Pons (tissue), 1 donor: ENCODE measurements around the gene DTX2.
A peak's percentile ranks its signal among the peaks of the same experiment; 100 is the strongest.
"Not testable (repeated sequence)": the region's sequence is repeated elsewhere in the genome, so short reads cannot be mapped to it uniquely, and the experiment has no call there.

Source experiments
- DNase-seq: peaks from one replicate; pipeline ENCODE4 v3.0.0-alpha.2; 2016; ENCODE audit warnings: low spot score

Gene DTX2

DNA sequence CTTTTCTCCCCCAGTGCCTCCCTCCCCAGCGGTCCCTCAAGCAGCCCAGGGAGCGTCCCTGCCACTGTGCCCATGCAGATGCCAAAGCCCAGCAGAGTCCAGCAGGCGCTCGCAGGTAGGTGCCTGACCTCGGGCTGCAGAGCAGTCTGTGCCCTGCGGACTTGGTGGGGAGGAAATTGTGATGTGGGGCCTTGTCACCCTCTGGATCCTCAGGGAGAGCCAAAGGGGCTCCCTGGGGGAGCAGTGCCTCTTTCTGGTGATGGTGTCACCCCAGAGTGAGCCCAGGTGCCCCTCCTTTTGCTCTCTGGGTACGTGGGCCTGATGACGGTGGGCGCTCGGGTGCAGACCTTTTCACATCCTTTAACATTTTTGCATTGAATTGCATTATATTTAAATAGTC lies 30.6 kb downstream of the DTX2 start:
- DNase-seq: not testable (repeated sequence)

DNA sequence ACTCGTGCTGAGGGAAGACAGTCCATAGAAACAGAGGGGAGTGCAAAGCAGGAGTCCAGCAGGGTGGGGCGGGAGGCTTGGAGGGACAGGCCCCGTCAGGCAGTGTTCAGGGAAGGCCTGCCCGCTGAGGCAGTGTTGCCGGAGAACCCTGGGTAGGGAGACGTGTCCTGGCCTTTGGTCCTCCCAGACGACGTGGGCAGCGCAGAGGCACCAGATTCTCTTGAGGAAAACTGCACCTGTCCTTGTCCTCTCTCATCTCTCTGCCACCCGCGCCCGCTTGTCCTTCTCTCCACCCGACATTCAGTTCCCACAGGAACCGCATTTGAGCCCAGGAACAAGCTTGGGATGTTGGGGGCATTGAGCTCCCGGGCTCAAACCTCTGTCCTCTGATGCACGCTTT lies 34.2 kb downstream of the DTX2 start:
- DNase-seq: not testable (repeated sequence)

DNA sequence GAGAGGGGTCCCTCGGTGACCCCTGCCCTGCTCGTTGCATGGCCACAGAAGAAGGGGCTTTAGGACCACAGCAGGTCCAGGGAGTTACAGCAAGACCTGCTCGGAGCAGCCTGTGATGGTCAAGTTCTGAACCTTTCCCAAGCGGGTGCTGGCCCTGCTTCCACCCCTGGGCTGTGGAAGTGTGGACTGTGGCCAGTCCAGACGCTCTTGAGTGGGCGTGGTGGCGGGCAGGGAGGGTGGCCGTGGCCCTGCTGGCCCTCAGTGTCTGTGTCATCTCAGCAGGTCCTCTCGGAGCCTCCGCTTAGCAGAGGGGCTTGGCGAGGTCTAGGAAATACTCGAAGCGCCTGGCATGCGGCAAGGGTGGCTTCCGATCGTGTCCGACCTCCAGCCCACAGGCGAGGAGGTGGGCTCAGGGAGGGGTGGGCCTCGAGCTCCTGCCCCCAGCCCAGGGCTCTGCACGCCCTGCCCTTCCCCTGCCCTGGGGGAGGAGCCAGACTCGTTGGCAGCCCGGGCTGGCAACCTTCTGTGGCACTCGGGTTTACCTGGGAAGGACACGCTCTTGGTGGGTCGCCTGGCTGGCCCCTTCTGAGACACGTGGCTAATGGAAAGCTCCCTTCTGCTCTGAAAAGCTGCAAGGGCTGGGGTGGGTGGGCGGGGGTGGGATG lies 36.5 kb downstream of the DTX2 start:
- DNase-seq: not testable (repeated sequence)

DNA sequence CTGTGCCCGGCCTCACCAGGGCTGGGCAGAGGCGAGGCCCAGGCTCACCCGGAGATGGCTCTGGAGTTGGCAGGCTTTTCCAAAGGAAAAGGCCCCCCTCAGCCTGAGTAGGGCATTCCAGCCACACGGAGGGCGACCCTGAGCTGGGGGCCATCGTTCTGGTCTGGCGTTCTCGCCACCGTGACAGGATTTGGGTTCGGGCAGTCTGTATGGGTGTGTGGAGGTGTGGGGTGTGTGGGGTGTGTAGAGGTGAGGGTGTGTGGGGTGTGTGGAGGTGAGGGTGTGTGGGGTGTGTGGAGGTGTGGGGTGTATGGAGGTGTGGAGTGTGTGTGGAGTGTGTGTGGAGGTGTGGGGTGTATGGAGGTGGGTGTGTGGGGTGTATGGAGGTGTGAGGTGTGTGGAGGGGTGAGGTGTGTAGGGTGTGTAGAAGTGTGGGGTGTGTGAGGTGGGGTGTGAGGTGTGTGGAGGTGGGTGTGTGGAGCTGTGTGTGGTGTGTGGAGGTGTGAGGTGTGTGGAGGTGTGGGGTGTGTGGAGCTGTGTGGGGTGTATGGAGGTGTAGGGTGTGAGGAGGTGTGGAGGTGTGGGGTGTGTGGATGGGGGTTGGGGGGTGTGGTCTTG lies 37.2 kb downstream of the DTX2 start:
- DNase-seq: not testable (repeated sequence)

DNA sequence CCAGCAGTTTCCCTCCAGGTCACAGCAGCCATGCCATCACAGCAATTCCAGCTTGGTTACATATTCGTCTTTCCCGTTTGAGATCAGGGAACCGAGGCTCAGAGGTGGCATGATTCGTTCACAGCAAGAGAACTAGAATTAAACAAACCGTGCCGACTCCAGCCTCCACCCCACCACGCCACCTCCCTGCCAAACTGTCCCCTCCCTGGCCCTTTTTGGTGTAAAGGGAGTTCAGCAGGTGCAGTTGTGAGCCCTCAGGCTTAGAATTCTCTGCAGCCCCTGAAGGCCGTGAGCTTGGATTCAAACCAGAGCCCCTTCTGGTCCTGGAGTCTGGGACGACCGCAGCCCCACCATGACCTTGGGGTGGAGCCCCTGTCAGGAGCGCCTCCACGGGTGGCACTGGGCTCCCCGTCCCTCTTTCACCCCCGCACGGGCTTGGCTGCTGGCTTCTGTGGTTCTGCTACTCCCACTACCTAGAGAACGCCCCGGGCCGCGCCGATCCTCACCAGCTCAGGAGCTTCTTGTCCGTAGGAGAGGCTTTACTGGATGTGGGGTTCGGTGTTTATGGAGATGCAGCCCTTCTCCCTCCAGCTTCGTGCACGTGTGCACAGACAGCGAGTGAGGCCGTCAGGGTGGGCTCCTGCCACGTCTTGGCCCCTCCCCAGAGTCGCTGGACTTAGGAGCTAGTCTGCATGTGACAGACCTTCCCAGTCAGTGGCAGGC lies 37.9 kb downstream of the DTX2 start:
- not testable (repeated sequence) for DNase-seq

DNA sequence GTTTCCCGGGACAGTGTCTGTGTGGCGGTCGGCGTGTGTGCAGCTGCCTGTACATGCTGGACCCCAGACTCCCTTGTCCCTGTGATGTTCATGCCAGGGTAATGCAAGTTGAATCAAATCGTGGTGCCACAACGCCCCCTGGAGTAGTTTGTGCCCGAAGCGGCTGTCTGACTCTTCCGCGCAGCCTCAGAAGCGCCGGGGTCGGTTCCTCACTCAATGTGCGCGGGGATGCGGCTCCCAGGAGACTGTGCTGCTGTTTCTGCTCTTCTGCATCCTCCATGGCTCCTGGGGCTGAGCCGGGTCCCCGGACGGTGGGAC lies 38.4 kb downstream of the DTX2 start:
- not testable (repeated sequence) for DNase-seq

DNA sequence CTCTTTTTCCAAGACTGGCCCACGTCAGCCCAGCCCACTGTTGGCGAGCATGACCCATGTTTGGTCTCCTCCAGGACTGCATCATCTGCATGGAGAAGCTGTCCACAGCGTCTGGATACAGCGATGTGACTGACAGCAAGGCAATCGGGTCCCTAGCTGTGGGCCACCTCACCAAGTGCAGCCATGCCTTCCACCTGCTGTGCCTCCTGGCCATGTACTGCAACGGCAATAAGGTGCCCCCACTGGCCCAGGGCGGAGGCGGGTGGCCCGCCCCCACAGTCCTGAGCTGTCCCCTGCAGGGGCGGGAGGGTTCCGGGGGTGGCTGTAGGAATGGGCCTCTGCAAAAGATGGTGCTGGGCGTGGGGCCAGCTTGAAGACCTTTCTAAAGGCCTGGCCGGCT lies 40.7 kb downstream of the DTX2 start:
- not testable (repeated sequence) for DNase-seq

DNA sequence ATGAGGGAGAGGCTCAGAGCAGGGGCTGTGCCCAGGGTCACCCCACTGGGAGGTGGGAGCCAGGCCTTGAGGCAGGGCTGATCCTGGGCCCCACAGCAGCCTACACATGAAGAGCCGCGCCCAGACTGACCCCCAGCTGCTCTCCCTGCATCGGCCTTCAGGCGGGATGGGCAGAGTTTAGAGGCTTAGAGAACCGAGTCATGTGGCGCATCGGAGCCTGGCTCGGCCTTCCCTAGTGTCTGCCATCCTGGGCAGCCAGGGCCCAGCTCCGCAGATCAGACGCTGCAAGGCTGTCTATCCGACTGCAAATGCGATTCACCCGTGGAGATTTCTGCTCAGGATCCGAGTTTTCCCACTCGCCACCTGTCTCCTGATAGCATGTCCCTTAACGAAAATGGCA lies 41.3 kb downstream of the DTX2 start:
- DNase-seq: not testable (repeated sequence)

DNA sequence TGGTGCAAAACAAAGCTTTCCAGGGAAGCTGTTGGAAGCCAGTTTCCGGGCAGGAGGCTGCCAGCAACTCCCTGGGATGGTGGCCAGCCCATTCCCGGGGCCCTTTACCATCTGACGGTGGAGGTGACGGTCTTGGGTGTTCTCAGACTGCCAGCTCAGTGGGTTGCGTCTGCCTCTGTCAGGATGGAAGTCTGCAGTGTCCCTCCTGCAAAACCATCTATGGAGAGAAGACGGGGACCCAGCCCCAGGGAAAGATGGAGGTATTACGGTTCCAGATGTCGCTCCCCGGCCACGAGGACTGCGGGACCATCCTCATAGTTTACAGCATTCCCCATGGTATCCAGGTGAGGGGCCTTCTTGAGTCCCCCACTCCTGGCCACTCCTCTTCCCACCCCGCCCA lies 41.7 kb downstream of the DTX2 start:
- DNase-seq: not testable (repeated sequence)

DNA sequence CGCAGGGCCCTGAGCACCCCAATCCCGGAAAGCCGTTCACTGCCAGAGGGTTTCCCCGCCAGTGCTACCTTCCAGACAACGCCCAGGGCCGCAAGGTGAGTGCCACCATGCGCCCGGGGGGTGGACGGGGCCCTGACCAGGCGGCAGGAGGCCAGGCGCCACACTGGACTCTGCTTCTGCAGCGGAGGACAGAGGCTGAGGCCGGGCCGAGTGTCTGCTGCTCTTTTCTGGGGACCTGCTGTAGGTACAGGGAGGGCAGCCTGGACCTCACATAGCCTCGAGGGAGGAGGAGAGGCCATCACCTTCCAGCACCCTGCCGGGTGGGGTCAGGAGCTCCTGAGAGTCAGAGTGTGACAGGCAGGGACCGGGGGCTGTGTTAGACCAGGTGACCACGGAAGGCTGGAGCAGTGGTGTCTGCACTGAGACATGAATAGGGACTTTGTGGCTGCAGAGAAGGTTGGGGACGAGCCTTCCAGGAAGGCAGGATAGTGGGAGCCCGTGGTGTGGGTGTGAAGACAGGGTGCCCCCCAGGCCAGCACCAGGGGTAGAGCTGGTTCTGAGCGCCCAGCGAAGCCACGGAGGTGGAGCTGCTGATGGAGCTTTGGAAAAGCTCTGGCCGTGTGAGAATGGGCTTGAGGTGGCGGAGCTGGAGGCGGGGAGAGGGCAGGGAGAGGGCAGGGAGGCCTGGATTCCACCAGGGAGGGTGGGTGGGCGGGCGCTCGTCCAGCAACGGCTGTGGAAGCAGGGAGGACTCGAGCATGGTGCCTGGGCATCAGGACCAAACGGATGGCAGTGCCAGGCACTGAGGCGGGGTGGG lies 43.0 kb downstream of the DTX2 start:
- DNase-seq: not testable (repeated sequence)

DNA sequence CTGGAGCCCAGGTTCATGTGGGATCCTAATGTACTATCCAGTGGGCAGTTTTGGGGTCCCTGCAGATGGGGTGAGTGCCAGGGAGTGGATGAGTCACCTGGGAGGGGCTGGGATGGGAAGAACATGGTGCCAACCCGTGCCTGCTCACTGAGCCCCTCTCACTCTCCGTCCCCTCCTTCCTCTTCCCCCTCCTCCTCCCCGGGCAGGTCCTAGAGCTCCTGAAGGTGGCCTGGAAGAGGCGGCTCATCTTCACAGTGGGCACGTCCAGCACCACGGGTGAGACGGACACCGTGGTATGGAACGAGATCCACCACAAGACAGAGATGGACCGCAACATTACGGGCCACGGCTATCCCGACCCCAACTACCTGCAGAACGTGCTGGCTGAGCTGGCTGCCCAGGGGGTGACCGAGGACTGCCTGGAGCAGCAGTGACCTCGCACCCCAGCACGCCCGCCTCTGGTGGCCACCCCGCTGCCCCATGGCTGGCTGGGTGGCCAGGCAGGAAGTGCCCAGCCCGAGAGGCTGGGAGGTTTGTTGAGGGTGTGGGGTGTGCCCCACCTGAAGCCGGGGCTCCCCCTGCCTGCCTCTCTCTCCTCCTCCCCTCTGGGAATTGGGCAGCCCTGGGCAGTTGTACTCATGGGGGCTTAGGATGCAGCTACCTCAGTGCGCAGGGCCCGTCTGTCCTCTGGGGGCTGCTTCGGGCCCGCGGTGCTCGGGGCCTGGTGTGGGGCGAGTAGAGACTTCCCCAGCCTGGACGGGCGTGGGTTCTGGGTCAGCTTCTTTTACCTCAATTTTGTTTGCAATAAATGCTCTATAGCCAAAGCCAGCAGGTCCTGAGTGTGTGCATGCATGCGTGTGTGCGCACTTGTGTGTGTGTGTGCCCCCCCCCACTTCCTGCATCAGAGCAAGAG lies 43.9 kb downstream of the DTX2 start:
- DNase-seq: no peak

DNA sequence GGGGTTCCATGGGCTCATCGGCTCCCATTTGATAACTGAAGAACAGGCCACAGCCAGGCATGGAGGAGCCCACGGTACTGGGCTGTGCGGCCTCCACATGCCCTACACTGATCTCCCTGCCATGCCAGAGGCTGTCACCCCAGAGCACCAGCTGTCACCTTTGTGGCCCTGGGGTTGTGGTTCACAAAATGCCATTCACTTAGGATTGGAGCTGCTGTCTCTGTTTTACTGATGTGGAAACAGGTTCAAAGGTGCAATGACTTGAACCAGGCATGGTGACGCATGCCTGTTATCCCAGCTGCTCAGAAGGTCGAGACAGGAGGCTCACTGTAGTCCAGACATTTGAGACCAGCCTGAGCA lies 44.6 kb downstream of the DTX2 start:
- DNase-seq: no peak

DNA sequence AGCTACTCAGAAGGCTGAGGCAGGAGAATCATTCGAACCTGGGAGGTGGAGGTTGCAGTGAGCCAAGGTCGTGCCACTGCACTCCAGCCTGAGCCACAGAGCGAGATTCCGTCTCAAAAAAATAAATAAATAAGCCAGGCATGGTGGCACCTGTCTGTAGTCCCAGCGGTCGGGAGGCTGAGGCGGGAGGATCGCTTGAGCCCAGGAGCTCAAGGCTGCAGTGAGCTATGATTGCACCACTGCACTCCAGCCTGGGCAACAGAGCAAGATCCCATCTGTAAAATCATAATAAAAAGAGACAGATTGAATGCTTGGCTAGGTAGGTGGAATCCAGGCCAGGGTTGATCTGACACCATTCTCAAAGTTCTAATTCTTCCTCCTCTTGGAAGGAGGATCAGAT lies 45.1 kb downstream of the DTX2 start:
- not testable (repeated sequence) for DNase-seq

DNA sequence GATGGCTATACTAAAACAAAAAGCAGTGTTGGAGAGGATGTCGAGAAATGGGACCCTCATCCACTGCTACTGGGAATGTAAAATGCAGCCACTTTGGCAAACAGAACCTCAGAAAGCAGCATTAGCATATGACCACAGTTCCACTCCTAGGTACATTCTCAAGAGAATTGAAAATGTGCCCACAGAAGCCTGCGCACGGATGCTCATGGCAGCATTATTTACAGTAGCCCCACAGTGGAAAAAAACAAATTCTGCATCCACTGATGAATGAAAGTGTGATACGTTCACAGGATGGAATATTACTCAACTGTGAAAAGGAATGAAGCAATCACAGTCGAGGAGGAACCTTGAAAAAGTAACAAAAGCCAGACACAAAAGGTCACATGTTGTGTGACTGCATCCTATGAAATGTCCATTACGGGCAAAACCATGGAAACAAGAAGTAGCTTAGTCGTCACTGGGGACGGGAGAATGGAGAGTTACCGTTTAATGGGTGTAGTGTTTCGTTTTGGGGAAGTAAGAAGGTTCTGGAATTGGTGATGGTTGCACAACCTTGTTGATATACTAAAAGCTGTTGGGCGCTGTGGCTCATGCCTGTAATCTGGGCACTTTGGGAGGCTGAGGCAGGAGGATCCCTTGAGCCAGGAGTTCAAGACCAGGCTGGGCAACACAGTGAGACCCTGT lies 46.4 kb downstream of the DTX2 start:
- DNase-seq: peak; percentile 23

DNA sequence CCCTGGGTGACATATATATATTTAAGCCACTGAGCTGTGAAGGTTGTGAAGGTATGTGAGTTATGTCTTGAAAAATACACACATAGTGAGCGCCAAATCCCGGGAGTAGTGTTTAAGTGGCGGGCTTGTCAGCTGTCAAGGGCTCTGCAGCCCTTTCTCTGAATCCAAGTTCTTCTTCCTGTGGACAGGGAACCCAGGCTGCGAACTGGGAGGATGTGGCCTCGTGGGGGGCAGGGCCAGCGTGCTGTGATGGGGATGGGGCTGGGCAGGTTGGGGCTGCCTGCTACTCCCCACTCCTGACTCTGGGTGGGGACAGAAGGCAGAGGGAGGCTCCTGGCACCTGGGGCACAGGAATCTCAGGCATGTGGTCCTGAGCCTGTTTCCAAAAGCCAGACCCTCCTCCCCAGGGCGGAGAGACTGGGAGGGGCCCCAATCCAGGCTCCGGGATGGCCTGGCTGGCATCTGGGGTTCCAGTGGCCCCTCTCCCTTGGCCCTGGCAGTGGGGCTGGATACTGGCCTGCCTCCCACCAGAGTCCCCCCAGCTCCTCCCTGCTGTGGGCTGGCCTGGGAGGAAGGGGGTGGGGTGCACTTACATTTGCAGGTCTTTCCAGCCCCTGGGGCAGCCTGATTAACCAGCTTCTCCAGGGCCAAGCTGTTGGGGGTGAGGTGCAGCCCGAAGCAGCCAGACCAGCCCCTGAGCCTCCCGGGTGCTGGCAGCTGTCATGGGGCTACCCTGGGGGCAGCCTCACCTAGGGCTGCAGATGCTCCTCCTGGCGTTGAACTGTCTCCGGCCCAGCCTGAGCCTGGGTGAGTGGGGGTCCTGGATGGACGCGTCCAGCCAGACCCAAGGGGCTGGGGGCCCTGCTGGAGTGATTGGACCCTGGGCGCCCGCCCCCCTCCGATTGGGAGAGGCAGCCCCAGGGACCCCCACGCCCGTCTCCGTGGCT lies 48.7 kb downstream of the DTX2 start, which contains the start of gene UPK3B:
Gene UPK3B, plus strand, starts transcription at position 622 of the 947 bp plus-strand sequence. Its CDS starts 101 bp downstream, at position 723.
- DNase-seq: no peak

DNA sequence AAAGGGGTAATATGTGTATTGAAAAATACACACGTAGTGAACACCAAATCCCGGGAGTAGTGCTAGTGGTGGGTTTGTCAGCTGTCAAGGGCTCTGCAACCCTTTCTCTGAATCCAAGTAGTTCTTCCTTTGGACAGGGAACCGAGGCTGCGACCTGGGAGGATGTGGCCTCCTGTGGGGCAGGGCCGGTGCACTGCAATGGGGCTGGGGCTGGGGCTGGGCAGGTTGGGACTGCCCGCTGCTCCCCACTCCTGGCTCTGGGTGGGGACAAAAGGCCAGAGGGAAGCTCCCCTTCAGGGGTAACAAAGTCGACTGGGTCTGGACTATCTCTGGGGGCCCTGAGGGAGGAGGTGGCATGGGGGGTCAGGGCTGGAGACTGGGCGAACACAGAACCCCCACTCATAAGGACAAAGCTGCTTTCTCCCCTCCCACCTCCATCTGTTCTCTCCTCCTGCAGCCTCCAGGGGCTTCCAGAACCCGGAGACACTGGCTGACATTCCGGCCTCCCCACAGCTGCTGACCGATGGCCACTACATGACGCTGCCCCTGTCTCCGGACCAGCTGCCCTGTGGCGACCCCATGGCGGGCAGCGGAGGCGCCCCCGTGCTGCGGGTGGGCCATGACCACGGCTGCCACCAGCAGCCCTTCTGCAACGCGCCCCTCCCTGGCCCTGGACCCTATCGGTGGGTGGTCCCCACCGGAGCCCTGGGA lies 49.8 kb downstream of the DTX2 start:
- DNase-seq: not testable (repeated sequence)

DNA sequence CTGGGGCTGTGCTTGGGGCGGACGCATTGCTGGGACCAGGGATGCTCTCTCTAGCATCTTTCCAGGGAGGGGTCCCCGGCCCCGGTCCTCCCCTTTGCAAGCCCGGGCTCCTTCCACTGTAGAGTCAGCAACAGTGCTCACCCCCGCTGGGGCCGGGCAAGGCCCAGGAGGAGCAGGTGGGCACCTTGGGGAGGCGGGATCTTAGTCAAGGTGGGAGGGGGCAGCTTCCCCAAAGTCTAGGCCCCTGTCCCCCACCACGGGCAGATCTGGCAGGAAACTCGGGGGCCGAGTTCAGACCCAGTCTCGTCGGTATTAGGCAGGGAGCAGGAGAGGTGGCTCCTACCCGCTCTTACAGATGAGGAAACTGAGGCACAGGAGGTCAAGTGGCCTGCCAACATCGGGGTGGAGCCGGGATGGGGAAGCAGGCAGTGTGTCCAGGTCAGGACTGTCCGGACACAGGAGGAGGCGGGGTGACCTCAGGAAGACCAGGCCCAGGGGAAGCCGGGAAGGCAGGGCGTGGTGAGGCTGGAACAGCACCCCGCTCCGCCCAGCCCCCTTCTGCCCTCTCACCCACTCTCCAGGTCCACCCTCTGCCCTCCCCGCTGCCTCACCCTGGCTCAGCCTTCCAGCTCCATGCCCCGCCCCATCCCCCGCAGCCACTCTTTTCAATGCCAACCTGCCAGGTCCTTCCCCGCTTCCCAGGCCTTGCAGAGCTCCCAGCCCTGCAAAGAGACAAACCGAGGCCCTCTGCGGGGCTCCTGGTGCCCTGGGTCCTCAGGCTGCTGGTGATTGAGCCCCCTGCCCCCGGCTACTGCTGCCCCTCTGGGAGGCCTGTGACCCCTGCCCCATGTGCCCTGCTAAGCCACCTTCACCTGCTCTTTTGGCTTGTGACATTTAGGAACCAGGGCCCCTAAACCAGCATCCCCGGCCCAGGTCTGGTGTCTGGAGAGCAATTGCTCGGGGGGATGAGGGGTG lies 50.7 kb downstream of the DTX2 start:
- DNase-seq: not testable (repeated sequence)
